ENCODE results near the gene DHX16. TPM values are rescaled to one million over a fixed set of nuclear protein-coding genes. Genes with fewer than 3 reads are reported as not detected.
"Not testable (repeated sequence)": the region's sequence is repeated elsewhere in the genome, so short reads cannot be mapped to it uniquely, and the experiment has no call there.

Gene DHX16
- total and polyA plus RNA-seq, 4 donors = 17.9 to 35.2 (median 30.3) TPM

GRCh38 chr6:30681766-30682142 lies 8.9 kb upstream of the DHX16 start:
- 76% methylated on average over 3 of the region's 4 CpGs for WGBS (ENCODE audit: insufficient coverage)
- H3K27me3 ChIP-seq (ENCODE audit: control insufficient read depth, insufficient read depth, low read length) = no peaks in the 10 kb centered on the region
- no peak for DNase-seq (ENCODE audit: low read depth in 4 of 6, low spot score in 6 of 6)
- peaks cover 57% of the 10 kb centered on the region for H3K4me1 ChIP-seq (ENCODE audit: control insufficient read depth, insufficient read depth, low read length)
- peak overlapping the region; percentile 16 for H3K4me3 ChIP-seq (ENCODE audit: low read depth, low read length)
- no peaks in the 10 kb centered on the region for H3K9me3 ChIP-seq (ENCODE audit: control insufficient read depth, insufficient read depth, low read length)
- peaks cover 38% of the 10 kb centered on the region for H3K36me3 ChIP-seq (ENCODE audit: control insufficient read depth, insufficient read depth, low read length)
- H3K27ac ChIP-seq (ENCODE audit: low read depth, low read length) = peak overlapping the region; percentile 88

GRCh38 chr6:30679765-30680535 lies 7.1 kb upstream of the DHX16 start:
- H3K36me3 ChIP-seq (ENCODE audit: control insufficient read depth, insufficient read depth, low read length) = peaks cover 37% of the 10 kb centered on the region
- no peak overlapping the region for H3K27ac ChIP-seq (ENCODE audit: low read depth, low read length)
- peaks cover 42% of the 10 kb centered on the region for H3K4me1 ChIP-seq (ENCODE audit: control insufficient read depth, insufficient read depth, low read length)
- H3K27me3 ChIP-seq (ENCODE audit: control insufficient read depth, insufficient read depth, low read length) = no peaks in the 10 kb centered on the region
- WGBS (ENCODE audit: insufficient coverage) = 74% methylated on average over 5 of the region's 7 CpGs
- no peak overlapping the region for H3K4me3 ChIP-seq (ENCODE audit: low read depth, low read length)
- no peaks in the 10 kb centered on the region for H3K9me3 ChIP-seq (ENCODE audit: control insufficient read depth, insufficient read depth, low read length)
- DNase-seq (ENCODE audit: low read depth in 4 of 6, low spot score in 6 of 6) = no peak

GRCh38 chr6:30678964-30679726 lies 6.3 kb upstream of the DHX16 start:
- WGBS (ENCODE audit: insufficient coverage) = 11% methylated on average over 17 of the region's 31 CpGs
- H3K27ac ChIP-seq (ENCODE audit: low read depth, low read length) = no peak overlapping the region
- no peaks in the 10 kb centered on the region for H3K9me3 ChIP-seq (ENCODE audit: control insufficient read depth, insufficient read depth, low read length)
- no peaks in the 10 kb centered on the region for H3K27me3 ChIP-seq (ENCODE audit: control insufficient read depth, insufficient read depth, low read length)
- no peak overlapping the region for H3K4me3 ChIP-seq (ENCODE audit: low read depth, low read length)
- peaks cover 37% of the 10 kb centered on the region for H3K36me3 ChIP-seq (ENCODE audit: control insufficient read depth, insufficient read depth, low read length)
- DNase-seq (ENCODE audit: low read depth in 4 of 6, low spot score in 6 of 6) = peak in 5 of 6 donors; percentile 27 to 86 (median 54)
- peaks cover 34% of the 10 kb centered on the region for H3K4me1 ChIP-seq (ENCODE audit: control insufficient read depth, insufficient read depth, low read length)

- WGBS (ENCODE audit: insufficient coverage) = 88% methylated on average over 2 of the region's 10 CpGs
- Histone ChIP-seq H3K27ac (ENCODE audit: low read depth, low read length) (no peak overlapping the region), H3K36me3 (ENCODE audit: control insufficient read depth, insufficient read depth, low read length) (peaks cover 34% of the 10 kb centered on the region), H3K27me3 (ENCODE audit: control insufficient read depth, insufficient read depth, low read length) (no peaks in the 10 kb centered on the region), H3K4me3 (ENCODE audit: low read depth, low read length) (no peak overlapping the region), H3K9me3 (ENCODE audit: control insufficient read depth, insufficient read depth, low read length) (no peaks in the 10 kb centered on the region), H3K4me1 (ENCODE audit: control insufficient read depth, insufficient read depth, low read length) (peaks cover 16% of the 10 kb centered on the region)
- no peak for DNase-seq (ENCODE audit: low read depth in 4 of 6, low spot score in 6 of 6)
These were observed 4.0 kb upstream of the DHX16 start for GRCh38 chr6:30676660-30677285.

GRCh38 chr6:30670760-30671527 lies 1.9 kb downstream of the DHX16 start:
- H3K27ac ChIP-seq (ENCODE audit: low read depth, low read length) = no peak overlapping the region
- no peak for DNase-seq (ENCODE audit: low read depth in 4 of 6, low spot score in 6 of 6)
- WGBS (ENCODE audit: insufficient coverage) = 92% methylated on average over 20 of the region's 27 CpGs
- H3K4me1 ChIP-seq (ENCODE audit: control insufficient read depth, insufficient read depth, low read length) = peaks cover 9% of the 10 kb centered on the region
- no peak overlapping the region for H3K4me3 ChIP-seq (ENCODE audit: low read depth, low read length)
- H3K36me3 ChIP-seq (ENCODE audit: control insufficient read depth, insufficient read depth, low read length) = peaks cover 38% of the 10 kb centered on the region
- H3K9me3 ChIP-seq (ENCODE audit: control insufficient read depth, insufficient read depth, low read length) = no peaks in the 10 kb centered on the region
- no peaks in the 10 kb centered on the region for H3K27me3 ChIP-seq (ENCODE audit: control insufficient read depth, insufficient read depth, low read length)

- not testable (repeated sequence) for DNase-seq (ENCODE audit: low read depth in 4 of 6, low spot score in 6 of 6); H3K4me3 ChIP-seq (ENCODE audit: low read depth, low read length); H3K27ac ChIP-seq (ENCODE audit: low read depth, low read length); H3K4me1 ChIP-seq (ENCODE audit: control insufficient read depth, insufficient read depth, low read length); H3K27me3 ChIP-seq (ENCODE audit: control insufficient read depth, insufficient read depth, low read length); H3K9me3 ChIP-seq (ENCODE audit: control insufficient read depth, insufficient read depth, low read length)
- 100% methylated on average over 1 of the region's 2 CpGs for WGBS (ENCODE audit: insufficient coverage)
- H3K36me3 ChIP-seq (ENCODE audit: control insufficient read depth, insufficient read depth, low read length) = peaks cover 81% of the 10 kb centered on the region
These were observed 6.5 kb downstream of the DHX16 start for GRCh38 chr6:30666300-30666699.

GRCh38 chr6:30664994-30665767 lies 7.6 kb downstream of the DHX16 start:
- 94% methylated on average over 26 of the region's 34 CpGs for WGBS (ENCODE audit: insufficient coverage)
- H3K9me3 ChIP-seq (ENCODE audit: control insufficient read depth, insufficient read depth, low read length) = no peaks in the 10 kb centered on the region
- H3K4me3 ChIP-seq (ENCODE audit: low read depth, low read length) = no peak overlapping the region
- H3K36me3 ChIP-seq (ENCODE audit: control insufficient read depth, insufficient read depth, low read length) = peaks cover 78% of the 10 kb centered on the region
- no peaks in the 10 kb centered on the region for H3K27me3 ChIP-seq (ENCODE audit: control insufficient read depth, insufficient read depth, low read length)
- no peak for DNase-seq (ENCODE audit: low read depth in 4 of 6, low spot score in 6 of 6)
- H3K27ac ChIP-seq (ENCODE audit: low read depth, low read length) = no peak overlapping the region
- peaks cover 3% of the 10 kb centered on the region for H3K4me1 ChIP-seq (ENCODE audit: control insufficient read depth, insufficient read depth, low read length)

GRCh38 chr6:30657922-30658321 lies 14.9 kb downstream of the DHX16 start:
- 92% methylated on average over 4 of the region's 5 CpGs for WGBS (ENCODE audit: insufficient coverage)
- not testable (repeated sequence) for H3K27me3 ChIP-seq (ENCODE audit: control insufficient read depth, insufficient read depth, low read length); H3K9me3 ChIP-seq (ENCODE audit: control insufficient read depth, insufficient read depth, low read length); H3K4me3 ChIP-seq (ENCODE audit: low read depth, low read length); DNase-seq (ENCODE audit: low read depth in 4 of 6, low spot score in 6 of 6); H3K27ac ChIP-seq (ENCODE audit: low read depth, low read length); H3K4me1 ChIP-seq (ENCODE audit: control insufficient read depth, insufficient read depth, low read length)
- H3K36me3 ChIP-seq (ENCODE audit: control insufficient read depth, insufficient read depth, low read length) = peaks cover 95% of the 10 kb centered on the region

GRCh38 chr6:30657454-30657853 lies 15.4 kb downstream of the DHX16 start:
- no peaks in the 10 kb centered on the region for H3K27me3 ChIP-seq (ENCODE audit: control insufficient read depth, insufficient read depth, low read length)
- H3K4me3 ChIP-seq (ENCODE audit: low read depth, low read length) = no peak overlapping the region
- no peak overlapping the region for H3K27ac ChIP-seq (ENCODE audit: low read depth, low read length)
- no peak for DNase-seq (ENCODE audit: low read depth in 4 of 6, low spot score in 6 of 6)
- H3K4me1 ChIP-seq (ENCODE audit: control insufficient read depth, insufficient read depth, low read length) = peaks cover 3% of the 10 kb centered on the region
- peaks cover 94% of the 10 kb centered on the region for H3K36me3 ChIP-seq (ENCODE audit: control insufficient read depth, insufficient read depth, low read length)
- no peaks in the 10 kb centered on the region for H3K9me3 ChIP-seq (ENCODE audit: control insufficient read depth, insufficient read depth, low read length)
